Measurements from ENCODE around the gene DVL1. TPM values are rescaled to one million over a fixed set of nuclear protein-coding genes. Genes with fewer than 3 reads are reported as not detected.

Gene DVL1
- total and polyA plus RNA-seq, 9 of the 15 experiments (the other 6 are each of a cell fraction or from before 2014, with no cell fraction given): 0.62 to 135 (median 24.3) TPM

GRCh38 chr1:1320666-1321448, 28.4 kb downstream of the DVL1 start:
- Histone ChIP-seq H2AFZ (ENCODE audit: low read depth, low read length) (no peak overlapping the region), H3K4me1 (replicated peaks in 1 of 2; ENCODE audit: control insufficient read depth in 2 of 2, insufficient read depth in 2 of 2, low read length in 2 of 2) (peaks cover 35 to 83% of the 10 kb centered on the region in 2 experiments), H3K79me2 (ENCODE audit: control insufficient read depth, insufficient read depth, low read length) (peaks cover 71% of the 10 kb centered on the region), H3K36me3 (ENCODE audit: control insufficient read depth, insufficient read depth, low read length) (peaks cover 64% of the 10 kb centered on the region), H3K4me2 (ENCODE audit: insufficient read depth, low read length) (no peak overlapping the region), H3K4me3 (no peak overlapping the region), H3K27ac (ENCODE audit: extremely low read depth, low read depth, low read length) (no peak overlapping the region), H3K9ac (ENCODE audit: insufficient read depth in 1 of 2, low read depth in 2 of 2, low read length in 2 of 2) (peak overlapping the region in 1 of 2 experiments; percentile 83; a peak in 2 of 4 replicates), H3K9me1 (ENCODE audit: control insufficient read depth, insufficient read depth, low read length) (peaks cover 13% of the 10 kb centered on the region), H3K9me3 (replicated peaks; ENCODE audit: control insufficient read depth, insufficient read depth, low read depth, low read length) (no peaks in the 10 kb centered on the region), H4K20me1 (replicated peaks; ENCODE audit: control insufficient read depth, insufficient read depth, low read length) (peaks cover 28% of the 10 kb centered on the region; the same call in 1 of the 2 replicates), H3K27me3 (ENCODE audit: control insufficient read depth in 2 of 2, insufficient read depth in 2 of 2, low read length in 2 of 2) (no peaks in the 10 kb centered on the region)
- no TSS peak for BruUV-seq (replicated peaks)
- intact Hi-C loops (cut with micrococcal nuclease): loop anchor here (5.0 kb wide), 1 partner anchor 56 kb away; the partner anchor contains the start of gene AURKAIP1
- ATAC-seq (no peak), FAIRE-seq (no peak), DNase-seq (ENCODE audit: extremely low read depth in 1 of 4, low spot score in 3 of 4) (no peak)
- in situ Hi-C loops (cut with MboI): no loop called here
- WGBS (ENCODE audit: insufficient coverage, low coverage, missing lambda C conversion rate): 90% methylated on average over 23 of the region's 23 CpGs
- CTCF ChIA-PET (ENCODE audit: low intra/inter-chr PET ratio): no interaction called here
- POLR2A ChIA-PET: interaction anchor here (0.6 to 4.3 kb wide), 5 partner anchors 10 to 589 kb away, joined by 3 to 30 read pairs (median 3); partner anchors contain the start of gene TAS1R3
- TF ChIP-seq NBN (IDR thresholded peaks at IDR 0.05; ENCODE audit: low read depth) (no peak), SAFB2 (IDR thresholded peaks at IDR 0.05; ENCODE audit: borderline replicate concordance, low read depth, low read length, severe bottlenecking) (no peak), LEF1 (IDR thresholded peaks at IDR 0.05) (no peak), CBX5 (IDR thresholded peaks at IDR 0.05; ENCODE audit: borderline replicate concordance, low read depth) (no peak), ARID4B (CRISPR knock-in tag; IDR thresholded peaks at IDR 0.05) (no peak), IRF2 (CRISPR knock-in tag; IDR thresholded peaks at IDR 0.05) (no peak), GATAD2A (IDR thresholded peaks at IDR 0.05) (no peak), CCAR2 (IDR thresholded peaks at IDR 0.05; ENCODE audit: low read depth, low read length) (no peak), TBP (optimal IDR thresholded peaks at IDR 0.05; ENCODE audit: low read depth, low read length) (no peak), GATA2 (CRISPR knock-in tag; IDR thresholded peaks at IDR 0.05) (no peak), JUND (IDR thresholded peaks at IDR 0.05; ENCODE audit: borderline replicate concordance, low read depth, low read length) (no peak), JUND (tag; IDR thresholded peaks at IDR 0.05; ENCODE audit: borderline replicate concordance, low read depth, low read length) (no peak), POLR2G (IDR thresholded peaks at IDR 0.05; ENCODE audit: low read depth, low read length) (peak; percentile 60; the same call in 1 of the 2 replicates), RBM22 (IDR thresholded peaks at IDR 0.05; ENCODE audit: low read depth, low read length, poor library complexity, severe bottlenecking) (peak; percentile 47), TAF9B (IDR thresholded peaks at IDR 0.05; ENCODE audit: partially characterized antibody) (no peak), ARID3A (IDR thresholded peaks at IDR 0.05; ENCODE audit: borderline replicate concordance, low read depth, low read length) (no peak), NEUROD1 (IDR thresholded peaks at IDR 0.05; ENCODE audit: borderline replicate concordance, low read depth, low read length, partially characterized antibody) (no peak)
